ENCODE measurements around the gene PYCR2. TPM values are rescaled to one million over a fixed set of nuclear protein-coding genes. Genes with fewer than 3 reads are reported as not detected.
"Not testable (repeated sequence)": the region's sequence is repeated elsewhere in the genome, so short reads cannot be mapped to it uniquely, and the experiment has no call there.

Gene PYCR2
- total RNA-seq, 1 donor from 2014 or later, result 44.5 TPM

GRCh38 chr1:225931270-225932136 is 7.5 kb upstream of the PYCR2 start:
- Mint-ChIP-seq H3K4me1 (ENCODE audit: unreplicated experiment) (peaks cover 15% of the 10 kb centered on the region), H3K4me3 (ENCODE audit: unreplicated experiment) (no peak overlapping the region), H3K27ac (ENCODE audit: unreplicated experiment) (no peak overlapping the region), H3K27me3 (ENCODE audit: unreplicated experiment) (no peaks in the 10 kb centered on the region), H3K36me3 (ENCODE audit: low read depth, unreplicated experiment) (no peaks in the 10 kb centered on the region), H3K9me3 (ENCODE audit: unreplicated experiment) (no peaks in the 10 kb centered on the region)
- DNase-seq (ENCODE audit: low spot score), result no peak
- no peak for TF ChIP-seq CTCF (IDR thresholded peaks at IDR 0.05; ENCODE audit: unreplicated experiment)

GRCh38 chr1:225930566-225930965 is 6.5 kb upstream of the PYCR2 start:
- Mint-ChIP-seq H3K4me1 (ENCODE audit: unreplicated experiment) (peaks cover 18% of the 10 kb centered on the region), H3K4me3 (ENCODE audit: unreplicated experiment) (no peak overlapping the region)

GRCh38 chr1:225929462-225929861 is 5.4 kb upstream of the PYCR2 start:
- H3K36me3 Mint-ChIP-seq (ENCODE audit: low read depth, unreplicated experiment); H3K27me3 Mint-ChIP-seq (ENCODE audit: unreplicated experiment); DNase-seq (ENCODE audit: low spot score); H3K4me3 Mint-ChIP-seq (ENCODE audit: unreplicated experiment); H3K9me3 Mint-ChIP-seq (ENCODE audit: unreplicated experiment); H3K27ac Mint-ChIP-seq (ENCODE audit: unreplicated experiment): not testable (repeated sequence)
- peaks cover 18% of the 10 kb centered on the region for H3K4me1 Mint-ChIP-seq (ENCODE audit: unreplicated experiment)

More at GRCh38 chr1:225930566-225930965, 6.5 kb upstream of the PYCR2 start:
- no peak for DNase-seq (ENCODE audit: low spot score)
- H3K27ac Mint-ChIP-seq (ENCODE audit: unreplicated experiment), result no peak overlapping the region
- H3K36me3 Mint-ChIP-seq (ENCODE audit: low read depth, unreplicated experiment), result no peaks in the 10 kb centered on the region
- H3K9me3 Mint-ChIP-seq (ENCODE audit: unreplicated experiment), result no peaks in the 10 kb centered on the region
- no peak for TF ChIP-seq CTCF (IDR thresholded peaks at IDR 0.05; ENCODE audit: unreplicated experiment)
- no peaks in the 10 kb centered on the region for H3K27me3 Mint-ChIP-seq (ENCODE audit: unreplicated experiment)

GRCh38 chr1:225928186-225929175 is 4.4 kb upstream of the PYCR2 start:
- Mint-ChIP-seq H3K36me3 (ENCODE audit: low read depth, unreplicated experiment) (no peaks in the 10 kb centered on the region), H3K4me1 (ENCODE audit: unreplicated experiment) (peaks cover 18% of the 10 kb centered on the region), H3K27me3 (ENCODE audit: unreplicated experiment) (peaks cover 3% of the 10 kb centered on the region), H3K9me3 (ENCODE audit: unreplicated experiment) (no peaks in the 10 kb centered on the region), H3K4me3 (ENCODE audit: unreplicated experiment) (no peak overlapping the region), H3K27ac (ENCODE audit: unreplicated experiment) (peak overlapping the region; percentile 67)
- no peak for DNase-seq (ENCODE audit: low spot score)
- no peak for TF ChIP-seq CTCF (IDR thresholded peaks at IDR 0.05; ENCODE audit: unreplicated experiment)

GRCh38 chr1:225926551-225927113 is 2.6 kb upstream of the PYCR2 start:
- peak overlapping the region; percentile 85 for H3K27ac Mint-ChIP-seq (ENCODE audit: unreplicated experiment)

More at GRCh38 chr1:225926551-225927113, 2.6 kb upstream of the PYCR2 start:
- peaks cover 3% of the 10 kb centered on the region for H3K36me3 Mint-ChIP-seq (ENCODE audit: low read depth, unreplicated experiment)
- no peak overlapping the region for H3K4me3 Mint-ChIP-seq (ENCODE audit: unreplicated experiment)
- H3K4me1 Mint-ChIP-seq (ENCODE audit: unreplicated experiment), result peaks cover 21% of the 10 kb centered on the region
- no peak for DNase-seq (ENCODE audit: low spot score)
- peaks cover 3% of the 10 kb centered on the region for H3K27me3 Mint-ChIP-seq (ENCODE audit: unreplicated experiment)
- H3K9me3 Mint-ChIP-seq (ENCODE audit: unreplicated experiment), result no peaks in the 10 kb centered on the region
- TF ChIP-seq CTCF (IDR thresholded peaks at IDR 0.05; ENCODE audit: unreplicated experiment), result no peak

All from endothelial cell (in vitro differentiated cells).